H9 (cell line): ENCODE results near the gene MINDY4. TPM values are rescaled to one million over a fixed set of nuclear protein-coding genes. Genes with fewer than 3 reads are reported as not detected.

Experiments used
- DNase-seq: peaks from one replicate; pipeline ENCODE4 v3.0.0-alpha.2; 2017
- H2AFZ ChIP-seq: one replicate; pipeline ENCODE4 v1.6.1; 2013; ENCODE audit warnings: mild to moderate bottlenecking, low read length, control low read depth, moderate library complexity
- H2AK5ac ChIP-seq: 2 replicates; pipeline ENCODE4 v1.6.1; 2013; ENCODE audit warnings: low read length, control low read depth, mixed read lengths; ENCODE audit not compliant: insufficient read length
- H2BK120ac ChIP-seq: one replicate; pipeline ENCODE4 v1.6.1; 2013; ENCODE audit warnings: low read depth, mild to moderate bottlenecking, low read length, control low read depth, inconsistent platforms; ENCODE audit not compliant: poor library complexity, severe bottlenecking
- H2BK12ac ChIP-seq: 2 replicates; pipeline ENCODE4 v1.6.1; 2013; ENCODE audit warnings: low read length, control low read depth, mixed read lengths, low read depth; ENCODE audit not compliant: insufficient read length
- H2BK15ac ChIP-seq: 2 replicates; pipeline ENCODE4 v1.6.1; 2013; ENCODE audit warnings: low read depth, low read length, control low read depth
- H2BK20ac ChIP-seq: one replicate; pipeline ENCODE4 v1.6.1; 2013; ENCODE audit warnings: low read depth, mild to moderate bottlenecking, low read length, control low read depth, inconsistent platforms; ENCODE audit not compliant: poor library complexity, severe bottlenecking
- H2BK5ac ChIP-seq: 2 replicates; pipeline ENCODE4 v1.6.1; 2013; ENCODE audit warnings: low read length, control low read depth, mixed read lengths; ENCODE audit not compliant: insufficient read length
- H3K14ac ChIP-seq: 2 replicates; pipeline ENCODE4 v1.6.1; 2013; ENCODE audit warnings: low read length, control low read depth; ENCODE audit not compliant: insufficient read depth
- H3K18ac ChIP-seq: 2 replicates; pipeline ENCODE4 v1.6.1; 2013; ENCODE audit warnings: low read depth, mild to moderate bottlenecking, mixed read lengths, low read length, control low read depth; ENCODE audit not compliant: insufficient read length
- H3K23ac ChIP-seq: 2 replicates; pipeline ENCODE4 v1.6.1; 2013; ENCODE audit warnings: low read length, control low read depth, mixed read lengths, low read depth; ENCODE audit not compliant: insufficient read length
- H3K23me2 ChIP-seq: 2 replicates; pipeline ENCODE4 v1.6.1; 2013; ENCODE audit warnings: low read depth, mild to moderate bottlenecking, mixed read lengths, low read length, control low read depth; ENCODE audit not compliant: insufficient read length, poor library complexity, severe bottlenecking
- H3K27ac ChIP-seq: 2 replicates; pipeline ENCODE4 v1.5.1; 2013; ENCODE audit warnings: low read length, control low read depth, mixed read lengths, low read depth; ENCODE audit not compliant: insufficient read length
- H3K27me3 ChIP-seq: 2 replicates; pipeline ENCODE4 v1.6.1; 2013; ENCODE audit warnings: low read length, control low read depth, inconsistent platforms; ENCODE audit not compliant: insufficient read depth
- H3K4ac ChIP-seq: 2 replicates; pipeline ENCODE4 v1.6.1; 2013; ENCODE audit warnings: low read depth, mild to moderate bottlenecking, control low read depth, inconsistent platforms, low read length, moderate library complexity
- H3K4me1 ChIP-seq: 2 replicates; pipeline ENCODE4 v1.6.1; 2013; ENCODE audit warnings: low read length, control low read depth, inconsistent platforms; ENCODE audit not compliant: insufficient read depth
- H3K4me2 ChIP-seq: 2 replicates; pipeline ENCODE4 v1.6.1; 2013; ENCODE audit warnings: low read length, control low read depth, mixed read lengths; ENCODE audit not compliant: insufficient read length, insufficient read depth
- H3K56ac ChIP-seq: 2 replicates; pipeline ENCODE4 v1.6.1; 2013; ENCODE audit warnings: low read depth, mild to moderate bottlenecking, mixed read lengths, low read length, control low read depth; ENCODE audit not compliant: insufficient read length
- H3K79me1 ChIP-seq: 2 replicates; pipeline ENCODE4 v1.6.1; 2013; ENCODE audit warnings: low read depth, mild to moderate bottlenecking, moderate library complexity, low read length, control low read depth, inconsistent platforms; ENCODE audit not compliant: insufficient read depth, poor library complexity, severe bottlenecking
- H3K79me2 ChIP-seq: 2 replicates; pipeline ENCODE4 v1.6.1; 2013; ENCODE audit warnings: low read length, control low read depth, inconsistent platforms; ENCODE audit not compliant: insufficient read depth
- H3K9ac ChIP-seq: 2 replicates; pipeline ENCODE4 v1.6.1; 2013; ENCODE audit warnings: low read length, control low read depth, mixed read lengths; ENCODE audit not compliant: insufficient read length; ENCODE audit errors: extremely low read depth
- H3K9me3 ChIP-seq: one replicate; pipeline ENCODE4 v1.6.1; 2013; ENCODE audit warnings: low read depth, low read length, inconsistent platforms; ENCODE audit not compliant: control insufficient read depth
- H3T11ph ChIP-seq: one replicate; pipeline ENCODE4 v1.6.1; 2013; ENCODE audit warnings: mild to moderate bottlenecking, low read length, control low read depth, inconsistent platforms
- H4K20me1 ChIP-seq: one replicate; pipeline ENCODE4 v1.6.1; 2013; ENCODE audit not compliant: control insufficient read depth, insufficient read length, insufficient read depth
- H4K5ac ChIP-seq: 2 replicates; pipeline ENCODE4 v1.6.1; 2013; ENCODE audit warnings: low read depth, mild to moderate bottlenecking, mixed read lengths, low read length, control low read depth; ENCODE audit not compliant: insufficient read length
- H4K8ac ChIP-seq: replicated peaks from 2 replicates; pipeline ENCODE4 v1.6.1; 2013; ENCODE audit warnings: low read length, control low read depth, mixed read lengths, low read depth; ENCODE audit not compliant: insufficient read length
- H4K91ac ChIP-seq: 2 replicates; pipeline ENCODE4 v1.6.1; 2013; ENCODE audit warnings: low read depth, mild to moderate bottlenecking, moderate library complexity, mixed read lengths, low read length, control low read depth; ENCODE audit not compliant: insufficient read length
- H3K27ac Mint-ChIP-seq, 3 experiments: 2 replicates in 2 of 3; 3 replicates in 1 of 3; pipeline ENCODE4 v1.8.0; 2020 to 2021; ENCODE audit warnings: mixed read lengths in 3 of 3, mild to moderate bottlenecking in 1 of 3, moderate library complexity in 1 of 3
- H3K27me3 Mint-ChIP-seq: 2 replicates; pipeline ENCODE4 v1.8.0; 2021; ENCODE audit warnings: low read depth, mild to moderate bottlenecking, moderate library complexity, mixed read lengths
- H3K36me3 Mint-ChIP-seq, 3 experiments: 2 replicates in 2 of 3; 3 replicates in 1 of 3; pipeline ENCODE4 v1.8.0; 2020 to 2021; ENCODE audit warnings: low read depth in 3 of 3, mixed read lengths in 3 of 3; ENCODE audit not compliant: insufficient read depth in 1 of 3
- H3K4me1 Mint-ChIP-seq, 2 experiments: 2 replicates each; pipeline ENCODE4 v1.8.0; 2020; ENCODE audit warnings: mixed read lengths in 2 of 2
- H3K4me3 Mint-ChIP-seq, 2 experiments: 2 replicates in 1 of 2; 3 replicates in 1 of 2; pipeline ENCODE4 v1.8.0; 2020 to 2021; ENCODE audit warnings: mild to moderate bottlenecking in 2 of 2, mixed read lengths in 2 of 2, moderate library complexity in 1 of 2
- H3K9me3 Mint-ChIP-seq, 2 experiments: 2 replicates in 1 of 2; 3 replicates in 1 of 2; pipeline ENCODE4 v1.8.0; 2020; ENCODE audit warnings: mild to moderate bottlenecking in 2 of 2, mixed read lengths in 2 of 2, moderate library complexity in 1 of 2
- whole genome bisulfite sequencing: extraction: QIAGEN DNeasy Blood & Tissue Kit; methylation state at CpG from one replicate; pipeline ENCODE4 v1.1.7; 2013; ENCODE audit warnings: missing lambda C conversion rate, low lambda C conversion rate, mixed read lengths; ENCODE audit not compliant: insufficient read length; ENCODE audit errors: extremely low coverage; 5-methylcytosine and 5-hydroxymethylcytosine counted together
- total RNA-seq: library from RNA; stranded (reverse); gene quantifications from 2 replicates; pipeline ENCODE4 v1.2.1, GENCODE V29; 2021
- TF ChIP-seq, protein P1 (sequence below): fragments of 200-600 bp; sonication (generic); conservative IDR thresholded peaks from 3 replicates; pipeline ENCODE4 v1.8.0; 2021; ENCODE audit warnings: antibody characterized with exemption, mild to moderate bottlenecking

MINDY4 gene
- total RNA-seq, 1 experiment from 2014 or later = 3.1 TPM

DNA sequence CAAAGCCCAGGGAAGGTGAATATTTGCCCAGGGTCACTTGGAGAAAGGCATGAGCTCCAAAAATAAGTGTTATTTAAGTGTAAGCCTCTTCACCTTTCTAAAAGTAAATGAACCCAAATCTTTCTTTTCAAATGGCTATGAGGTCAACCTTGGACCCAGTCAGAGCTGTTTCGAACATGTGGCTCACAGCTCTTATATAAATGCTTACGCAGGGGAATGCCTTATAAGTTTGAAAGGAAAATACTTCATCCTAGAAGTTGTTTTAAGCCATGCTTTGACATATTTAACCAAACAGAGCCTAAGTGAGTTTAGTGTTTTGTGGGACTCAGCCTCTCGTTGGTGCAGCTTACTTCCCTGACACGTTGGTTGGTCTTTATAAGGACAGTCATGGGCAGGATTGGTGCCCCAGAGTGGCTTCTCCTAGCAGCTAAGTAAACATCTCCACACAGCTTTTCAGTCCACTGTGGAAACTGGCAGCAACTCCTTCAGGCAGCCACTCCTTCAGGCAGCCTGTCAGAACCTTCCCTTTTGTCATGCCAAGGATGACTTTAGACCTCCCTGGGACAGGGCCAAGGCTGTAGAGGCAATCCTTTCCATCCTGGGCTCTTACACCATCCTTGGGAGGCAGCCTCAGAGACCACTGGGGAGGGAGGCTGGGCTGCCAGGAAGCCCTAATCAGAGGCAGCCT is 43.6 kb downstream of the MINDY4 start:
- H3K18ac ChIP-seq = no peak overlapping the region
- H2BK12ac ChIP-seq = no peak overlapping the region
- H3K4me1 ChIP-seq = no peaks in the 10 kb centered on the region
- H2BK5ac ChIP-seq = no peak overlapping the region
- H2BK15ac ChIP-seq = no peak overlapping the region
- no peaks in the 10 kb centered on the region for H3K27me3 ChIP-seq
- no peak overlapping the region for H3K4ac ChIP-seq
- no peaks in the 10 kb centered on the region; a peak in 1 of 7 replicates for H3K36me3 Mint-ChIP-seq
- H3K23ac ChIP-seq = no peak overlapping the region
- no peak overlapping the region for H3K4me3 Mint-ChIP-seq
- H3K4me2 ChIP-seq = no peak overlapping the region
- H2BK120ac ChIP-seq = no peak overlapping the region
- no peak overlapping the region for H2BK20ac ChIP-seq
- H4K20me1 ChIP-seq = no peaks in the 10 kb centered on the region
- no peaks in the 10 kb centered on the region for H3K9me3 ChIP-seq
- no peak overlapping the region for H2AK5ac ChIP-seq
- H3K9me3 Mint-ChIP-seq = no peaks in the 10 kb centered on the region
- H3K56ac ChIP-seq = no peak overlapping the region
- no peak for DNase-seq
- H3K27ac Mint-ChIP-seq = no peak overlapping the region; a peak in 1 of 7 replicates
- H3K4me1 Mint-ChIP-seq = peaks cover 6 to 11% of the 10 kb centered on the region in 2 experiments; a peak in 3 of 4 replicates
- H3K27ac ChIP-seq = no peak overlapping the region
- TF ChIP-seq, protein P1, sequence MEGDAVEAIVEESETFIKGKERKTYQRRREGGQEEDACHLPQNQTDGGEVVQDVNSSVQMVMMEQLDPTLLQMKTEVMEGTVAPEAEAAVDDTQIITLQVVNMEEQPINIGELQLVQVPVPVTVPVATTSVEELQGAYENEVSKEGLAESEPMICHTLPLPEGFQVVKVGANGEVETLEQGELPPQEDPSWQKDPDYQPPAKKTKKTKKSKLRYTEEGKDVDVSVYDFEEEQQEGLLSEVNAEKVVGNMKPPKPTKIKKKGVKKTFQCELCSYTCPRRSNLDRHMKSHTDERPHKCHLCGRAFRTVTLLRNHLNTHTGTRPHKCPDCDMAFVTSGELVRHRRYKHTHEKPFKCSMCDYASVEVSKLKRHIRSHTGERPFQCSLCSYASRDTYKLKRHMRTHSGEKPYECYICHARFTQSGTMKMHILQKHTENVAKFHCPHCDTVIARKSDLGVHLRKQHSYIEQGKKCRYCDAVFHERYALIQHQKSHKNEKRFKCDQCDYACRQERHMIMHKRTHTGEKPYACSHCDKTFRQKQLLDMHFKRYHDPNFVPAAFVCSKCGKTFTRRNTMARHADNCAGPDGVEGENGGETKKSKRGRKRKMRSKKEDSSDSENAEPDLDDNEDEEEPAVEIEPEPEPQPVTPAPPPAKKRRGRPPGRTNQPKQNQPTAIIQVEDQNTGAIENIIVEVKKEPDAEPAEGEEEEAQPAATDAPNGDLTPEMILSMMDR = no peak
- H3K14ac ChIP-seq = no peak overlapping the region
- peaks cover 5% of the 10 kb centered on the region for H3K27me3 Mint-ChIP-seq
- H3K79me2 ChIP-seq = no peaks in the 10 kb centered on the region
- no peak overlapping the region for H3K9ac ChIP-seq
- no peak overlapping the region for H4K5ac ChIP-seq
- H4K8ac ChIP-seq = no peak overlapping the region
- no peaks in the 10 kb centered on the region for H3K79me1 ChIP-seq
- H3T11ph ChIP-seq = no peak overlapping the region
- no peak overlapping the region for H2AFZ ChIP-seq
- H3K23me2 ChIP-seq = no peaks in the 10 kb centered on the region
- no CpG with 5 or more reads among the region's 4 CpGs for WGBS
- no peak overlapping the region for H4K91ac ChIP-seq
